GM19372 (cell line): ENCODE measurements around the gene POLR2C.

Experiments used
- ATAC-seq: cut with Tn5 transposase; IDR thresholded peaks from one replicate; pipeline ENCODE4 v1.9.1; 2021; ENCODE audit warnings: mild to moderate bottlenecking, low read depth, moderate library complexity; ENCODE audit not compliant: unreplicated experiment

POLR2C gene

DNA sequence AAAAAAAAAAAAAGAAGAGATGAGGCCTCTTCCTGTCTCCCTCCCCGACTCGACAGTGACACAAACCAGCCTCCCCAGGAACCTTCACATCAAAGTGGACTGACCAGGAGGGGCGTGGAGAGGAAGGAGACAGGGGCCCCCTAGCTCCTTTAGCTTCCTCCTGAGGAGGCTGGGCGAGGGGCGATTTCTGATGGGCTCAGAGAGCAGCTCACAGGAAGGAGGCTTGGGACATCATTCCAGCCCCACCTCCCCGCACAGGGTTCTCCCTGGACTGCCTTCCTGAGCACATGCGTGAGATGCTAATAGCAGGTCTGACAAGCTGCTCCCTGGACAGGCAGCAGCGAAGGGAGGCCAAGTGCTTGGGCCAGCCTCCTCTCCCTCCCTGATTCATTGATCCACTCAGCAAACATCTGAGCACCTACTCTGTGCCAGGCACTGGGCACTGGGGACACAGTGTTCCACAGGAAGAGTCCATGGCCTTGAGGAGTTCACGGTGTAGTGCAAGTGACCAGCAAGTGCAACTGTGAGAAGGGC lies 38.2 kb downstream of the POLR2C start:
- no peak for ATAC-seq

DNA sequence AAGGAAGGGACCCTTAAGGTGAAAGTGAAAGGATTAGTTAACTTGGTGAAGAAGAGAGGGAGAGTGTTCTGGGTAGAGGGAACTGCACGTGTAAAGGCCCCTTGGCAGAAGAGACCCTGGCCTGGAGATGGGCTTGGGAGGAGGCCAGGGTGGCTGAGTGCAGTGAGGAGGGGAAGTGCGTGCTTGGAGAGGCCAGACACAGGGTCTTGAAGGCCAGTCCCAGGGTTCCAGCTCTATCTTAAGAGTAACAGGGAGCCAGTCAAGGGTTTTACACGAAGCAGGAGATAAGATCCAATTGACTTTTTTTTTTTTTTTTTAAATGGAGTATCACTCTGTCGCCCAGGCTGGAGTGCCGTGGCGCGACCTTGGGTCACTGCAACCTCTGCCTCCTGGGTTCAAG lies 39.0 kb downstream of the POLR2C start:
- ATAC-seq = no peak

DNA sequence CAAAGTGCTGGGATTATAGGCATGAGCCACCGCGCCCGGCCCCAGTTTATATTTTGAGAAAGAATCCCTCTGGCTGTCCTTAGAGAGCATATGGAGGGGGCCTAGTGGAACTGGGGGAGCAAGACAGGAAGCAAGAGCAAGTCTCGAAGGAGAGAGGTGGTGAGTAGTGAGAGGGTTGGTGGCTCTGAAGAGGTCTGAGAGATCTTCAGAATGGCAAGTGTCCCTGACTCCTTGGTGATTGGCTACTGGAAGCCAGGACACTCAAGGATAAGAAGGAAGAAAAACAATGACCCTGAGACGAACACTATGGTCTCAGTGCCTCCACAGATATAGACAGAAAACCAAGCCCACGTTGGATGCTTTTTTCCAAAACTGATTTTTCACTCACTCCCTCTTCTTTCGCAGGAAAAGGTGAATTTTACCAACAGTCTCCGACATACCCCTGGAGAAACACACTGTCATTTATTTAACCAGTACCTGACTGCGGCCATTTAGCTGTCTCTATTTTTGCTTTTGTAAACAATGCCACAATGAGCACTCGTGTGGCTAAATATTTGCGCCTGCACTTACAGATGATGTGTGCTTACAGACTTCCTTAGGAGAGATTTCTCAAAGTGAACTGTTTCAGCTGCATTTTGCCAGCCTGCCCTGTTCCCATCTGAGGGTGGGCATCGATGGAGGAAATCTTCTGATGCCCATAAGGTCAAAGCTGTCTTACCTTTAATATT lies 39.7 kb downstream of the POLR2C start:
- no peak for ATAC-seq

DNA sequence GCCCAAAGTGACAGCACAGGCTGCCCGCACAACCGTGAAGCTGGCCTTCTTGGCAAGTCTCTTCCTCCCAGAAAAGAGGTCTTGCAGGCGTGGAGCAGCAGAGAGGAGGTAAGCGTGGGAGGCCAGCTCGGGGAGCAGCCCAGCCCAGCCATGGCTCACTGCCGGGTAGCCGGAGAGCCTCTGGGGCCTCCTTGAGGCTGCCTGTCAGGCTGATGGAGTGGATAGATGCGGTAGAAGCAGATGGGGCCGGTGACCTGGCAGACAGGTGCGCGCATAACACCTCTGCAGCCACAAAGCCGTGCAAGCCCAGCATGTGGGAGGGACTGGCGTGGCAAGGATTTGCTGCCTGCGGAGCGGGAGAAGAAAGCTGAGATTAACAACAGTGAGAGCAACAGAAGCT lies 40.9 kb downstream of the POLR2C start:
- ATAC-seq = no peak

DNA sequence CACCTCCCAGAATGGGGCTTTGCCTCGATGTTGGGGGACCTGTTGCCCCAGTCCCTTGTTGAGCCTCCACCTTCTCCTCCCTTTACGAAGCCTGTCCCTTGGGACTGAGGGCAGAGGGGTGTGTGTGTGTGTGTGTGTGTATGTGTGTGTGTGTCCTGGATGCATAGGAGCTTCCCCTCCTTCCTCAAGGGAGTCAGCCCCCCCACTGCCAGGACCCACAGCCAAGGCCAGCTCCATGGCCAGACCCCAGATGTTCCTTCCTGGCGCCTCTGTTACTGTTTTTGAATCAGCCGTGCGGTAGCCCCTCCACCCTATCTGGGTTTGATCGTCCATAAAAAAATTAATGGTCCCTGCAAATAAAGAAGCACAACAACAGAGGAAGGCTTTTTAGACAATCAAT lies 41.5 kb downstream of the POLR2C start:
- no peak for ATAC-seq

DNA sequence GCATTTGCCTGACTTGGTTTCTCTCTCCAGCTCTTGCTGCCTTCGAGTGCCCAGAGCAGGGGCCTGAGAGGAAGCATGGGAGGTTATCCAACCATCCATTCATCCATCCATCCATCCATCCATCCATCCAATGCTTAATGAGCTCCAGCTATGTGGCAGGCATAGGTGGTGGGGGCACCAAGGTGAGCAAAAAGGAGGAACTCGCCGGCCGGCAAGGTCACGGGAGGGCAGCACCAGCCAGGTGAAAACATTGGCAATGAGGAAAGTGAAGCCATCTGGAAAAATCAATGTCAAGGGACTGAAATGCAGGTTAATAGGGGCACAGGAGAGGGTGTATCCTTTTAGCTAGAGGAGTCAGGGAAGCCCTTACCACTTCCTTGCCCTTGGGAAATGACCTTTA lies 42.0 kb downstream of the POLR2C start:
- no peak for ATAC-seq

DNA sequence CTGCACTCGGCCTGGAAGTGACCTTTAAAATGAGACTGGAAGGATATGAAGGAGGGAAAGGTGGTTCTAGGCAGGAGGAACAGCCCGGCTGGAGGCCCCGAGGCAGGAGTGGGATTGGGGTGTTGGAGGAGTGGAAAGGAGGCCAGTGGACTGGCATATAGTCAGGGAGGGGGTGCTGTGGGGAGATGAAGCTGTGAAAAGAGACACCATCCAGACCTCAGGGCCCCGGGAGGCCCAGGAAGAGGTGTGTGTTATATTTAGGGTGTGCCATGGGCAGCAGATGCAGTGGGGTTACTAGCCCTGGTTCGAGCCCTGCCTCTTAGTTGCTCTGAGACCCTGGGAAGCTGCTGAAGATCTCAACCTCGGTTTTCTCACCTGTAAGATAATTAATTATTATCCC lies 42.7 kb downstream of the POLR2C start:
- no peak for ATAC-seq

DNA sequence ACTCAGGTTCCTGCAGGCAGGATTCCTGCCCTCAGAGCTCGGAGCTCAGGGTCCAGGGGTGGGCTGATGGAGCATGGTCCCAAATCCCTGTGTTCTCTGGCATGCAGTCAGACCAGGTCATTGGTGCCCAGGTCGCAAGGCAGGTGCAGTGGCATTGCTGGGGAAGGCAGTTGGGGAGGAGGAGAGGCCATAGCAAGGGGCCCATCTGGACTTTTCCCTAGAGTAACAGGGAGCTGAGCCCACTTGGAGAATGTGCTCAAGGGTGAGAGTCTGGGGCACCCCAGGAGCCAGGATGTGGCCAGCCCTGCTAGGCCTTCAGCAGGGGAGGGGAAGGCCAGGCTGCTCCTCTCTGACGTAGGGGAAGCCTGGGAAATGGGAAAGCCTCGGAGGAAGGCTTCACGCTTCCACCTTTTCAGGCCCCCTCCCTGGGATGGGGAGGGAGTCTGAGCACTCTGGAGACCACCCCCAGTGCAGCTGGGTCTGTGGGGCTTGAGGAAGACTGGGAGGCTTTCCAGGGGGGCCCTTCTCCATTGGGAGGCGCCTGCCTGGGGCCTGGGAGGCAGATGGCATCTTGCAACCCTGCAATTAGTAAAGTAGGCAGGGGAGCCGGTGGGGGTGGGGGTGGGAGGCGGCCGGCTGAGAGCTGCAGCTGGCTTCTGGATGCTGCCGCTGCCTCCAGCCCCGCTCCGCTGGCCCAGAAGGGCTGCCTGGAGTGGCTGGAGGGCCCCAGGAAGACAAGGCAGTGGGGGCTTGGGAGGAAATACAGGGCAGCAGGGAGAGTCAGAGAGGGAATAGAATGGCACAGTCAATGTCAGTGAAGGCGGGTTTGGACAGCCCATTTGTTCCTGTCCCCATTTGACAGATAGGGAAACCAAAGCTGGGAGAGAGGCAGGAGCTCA lies 44.9 kb downstream of the POLR2C start:
- ATAC-seq = no peak

DNA sequence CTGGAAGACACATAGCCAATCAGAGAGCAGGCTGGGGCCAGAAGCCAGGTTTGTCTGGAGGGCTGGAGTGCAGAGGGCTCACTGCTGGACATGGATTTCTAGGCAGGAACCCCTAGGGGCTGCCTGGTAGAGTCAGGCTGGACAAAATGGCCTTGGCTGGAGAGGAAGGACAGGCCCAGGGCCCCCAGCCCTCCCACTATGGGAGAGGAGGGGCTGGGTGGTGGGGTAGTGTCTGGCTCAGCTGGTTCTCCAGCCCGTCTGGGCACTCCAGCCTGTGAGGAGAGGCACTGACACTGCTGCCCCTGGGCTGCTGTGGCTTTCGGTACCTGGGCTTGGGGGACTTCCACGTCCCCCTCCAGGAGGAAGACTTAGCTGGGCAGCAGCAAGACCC lies 45.6 kb downstream of the POLR2C start:
- ATAC-seq = no peak

DNA sequence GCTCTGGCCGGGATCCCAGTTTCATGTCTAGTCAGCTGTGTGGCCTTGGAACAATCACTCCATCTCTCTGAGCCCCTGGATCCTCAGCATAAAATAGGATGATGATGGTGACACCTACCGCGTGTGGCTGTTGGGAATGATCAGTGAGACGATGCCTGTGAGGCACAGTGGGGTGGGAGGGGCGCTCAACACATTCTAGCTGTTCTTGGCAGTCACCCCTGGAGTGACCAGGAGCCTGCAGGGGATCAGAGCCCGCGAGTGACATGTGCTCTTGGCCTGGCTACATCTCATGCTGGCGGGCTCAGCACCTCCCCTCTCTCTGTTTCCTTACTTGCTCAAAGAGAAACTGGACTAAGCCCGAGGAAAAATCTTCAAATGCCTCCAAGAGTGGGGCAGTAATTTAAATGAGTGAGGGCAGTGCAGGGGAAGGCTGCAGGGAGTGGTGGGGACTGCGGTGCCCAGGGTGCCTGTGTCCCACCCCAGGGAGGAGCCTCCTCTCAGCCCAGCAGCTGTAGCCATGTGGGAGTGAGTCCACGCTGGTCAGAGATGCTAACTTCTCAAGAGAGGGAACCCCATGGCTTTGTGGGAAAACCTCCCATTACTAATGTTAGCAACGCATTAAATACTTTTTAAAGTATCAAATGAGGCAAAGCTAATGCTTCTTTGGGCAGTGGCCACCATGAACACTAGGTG lies 46.9 kb downstream of the POLR2C start:
- no peak for ATAC-seq

DNA sequence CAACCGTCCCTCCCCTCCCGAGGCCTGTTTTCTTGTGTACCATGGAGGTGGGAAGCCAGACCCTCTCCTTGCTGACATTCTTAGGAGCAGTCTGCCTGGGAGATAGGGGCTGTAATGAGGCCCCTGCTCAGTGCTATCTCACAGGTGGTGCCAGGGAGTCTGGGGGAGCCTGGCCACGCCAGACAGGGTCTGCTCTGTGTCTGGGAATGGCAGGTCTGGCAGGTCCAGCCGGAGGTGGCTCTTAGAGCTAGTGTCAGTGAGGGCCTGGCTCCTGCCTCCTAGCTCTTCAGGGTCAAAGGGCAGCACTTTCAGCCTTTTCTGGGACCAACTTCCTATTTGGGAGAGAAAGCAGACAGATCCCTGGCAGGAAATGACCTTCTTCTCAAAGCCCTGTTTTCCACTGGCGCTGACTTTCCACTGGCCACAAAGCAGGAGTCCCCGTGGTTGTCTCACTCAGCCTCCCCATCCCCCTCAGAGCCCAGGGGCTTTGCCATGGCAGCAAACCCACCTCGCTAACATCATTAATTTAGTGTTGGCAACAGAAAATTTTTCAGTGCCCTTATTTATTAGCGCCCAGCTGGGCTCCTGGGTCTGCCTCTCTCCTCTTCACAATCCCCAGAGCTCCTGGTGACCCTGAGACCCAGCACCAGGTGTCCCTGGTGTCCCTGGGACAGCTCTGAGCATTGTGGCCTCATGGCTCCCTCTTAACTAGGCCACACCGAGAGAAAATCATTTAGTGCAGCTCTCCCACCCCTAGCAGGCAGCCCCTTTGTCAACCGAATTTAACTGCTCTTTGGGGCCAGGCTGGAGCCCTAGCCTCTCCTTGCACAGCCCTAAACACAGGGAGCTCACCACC lies 47.8 kb downstream of the POLR2C start:
- ATAC-seq = no peak

DNA sequence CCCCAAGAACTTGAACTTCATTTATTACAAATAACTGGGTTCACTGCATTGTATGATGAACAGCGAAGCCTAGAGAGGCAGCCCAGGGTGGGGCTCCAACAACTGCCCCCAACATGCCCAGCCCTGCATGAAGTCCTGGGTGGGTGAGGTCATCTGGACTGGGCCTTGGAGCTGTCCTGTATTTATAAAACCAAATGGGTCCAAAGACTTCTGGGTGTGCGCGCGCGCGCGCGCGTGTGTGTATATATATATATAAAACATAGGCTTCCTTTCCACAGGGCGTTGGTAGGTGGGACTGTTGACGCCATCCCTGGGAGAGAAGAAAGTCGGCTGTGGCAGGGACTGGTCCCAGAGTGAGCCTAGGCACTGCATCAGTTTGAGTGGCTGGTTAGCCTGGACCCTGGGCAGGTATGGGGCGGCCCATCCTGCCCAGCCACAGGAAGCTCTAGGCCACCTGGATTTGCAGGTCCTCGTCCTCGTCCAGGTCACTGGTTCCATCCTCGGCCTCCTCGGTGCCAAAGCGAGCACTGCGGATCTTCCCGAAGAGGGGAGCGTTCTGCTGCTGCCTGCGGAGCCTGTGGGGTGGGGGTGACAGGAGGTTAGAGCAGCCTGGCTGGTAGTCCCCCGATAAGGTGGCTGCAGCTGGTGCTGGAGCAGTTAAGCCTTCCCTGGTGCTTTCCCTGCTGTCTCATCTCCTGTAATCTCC lies 50.0 kb downstream of the POLR2C start:
- no peak for ATAC-seq

DNA sequence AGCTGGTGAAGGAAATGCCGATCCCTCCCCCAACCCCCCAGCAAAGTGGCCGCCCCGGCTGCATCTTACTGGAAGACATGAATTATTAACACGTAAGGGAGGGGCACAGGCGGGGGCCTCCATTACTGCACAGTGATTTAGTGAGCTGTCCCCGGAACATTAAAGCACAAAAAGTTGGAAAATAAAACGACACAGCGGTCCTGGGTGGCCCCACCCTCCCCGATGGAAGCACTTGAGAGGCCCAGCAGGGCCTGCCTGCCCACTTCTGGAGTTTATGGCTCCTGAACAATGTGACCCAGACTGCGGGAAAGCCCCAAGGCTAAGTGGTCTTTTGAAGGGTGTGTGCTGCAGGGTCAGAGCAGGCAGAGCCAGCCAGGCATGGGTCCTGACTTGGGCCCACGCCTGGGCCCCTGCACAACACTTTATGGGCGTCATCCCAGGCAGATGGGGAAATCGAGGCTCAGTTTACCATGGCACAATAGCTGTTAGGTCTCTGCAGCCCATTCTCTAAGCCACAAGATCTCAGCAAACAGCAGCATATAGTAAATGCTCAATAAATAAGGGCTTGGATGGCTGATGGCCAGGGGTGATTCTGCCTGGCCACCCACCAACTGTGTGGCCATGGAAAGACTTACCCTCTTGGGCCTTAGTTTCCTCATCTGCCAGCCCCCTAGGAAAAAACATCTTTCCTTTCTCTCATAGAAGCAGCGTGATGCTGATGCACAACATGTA lies 51.1 kb downstream of the POLR2C start:
- no peak for ATAC-seq

DNA sequence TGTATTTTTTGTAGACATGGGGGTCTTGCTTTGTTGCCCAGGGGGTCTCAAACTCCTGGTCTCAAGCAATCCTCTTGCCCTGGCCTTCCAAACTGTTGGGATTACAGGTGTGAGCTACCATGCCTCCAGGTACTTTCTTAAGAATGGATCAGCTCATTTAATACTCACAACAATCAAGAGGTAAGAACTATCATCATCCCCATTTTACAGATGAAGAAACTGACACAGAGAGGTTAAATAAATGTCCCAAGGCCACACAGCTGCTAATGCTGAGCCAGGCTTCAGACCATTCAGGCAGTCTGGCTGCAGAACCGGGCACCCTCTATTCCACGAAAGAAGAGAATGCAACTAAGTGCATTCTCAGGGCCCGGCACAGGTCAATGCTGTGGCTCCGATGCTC lies 51.9 kb downstream of the POLR2C start:
- ATAC-seq = no peak

DNA sequence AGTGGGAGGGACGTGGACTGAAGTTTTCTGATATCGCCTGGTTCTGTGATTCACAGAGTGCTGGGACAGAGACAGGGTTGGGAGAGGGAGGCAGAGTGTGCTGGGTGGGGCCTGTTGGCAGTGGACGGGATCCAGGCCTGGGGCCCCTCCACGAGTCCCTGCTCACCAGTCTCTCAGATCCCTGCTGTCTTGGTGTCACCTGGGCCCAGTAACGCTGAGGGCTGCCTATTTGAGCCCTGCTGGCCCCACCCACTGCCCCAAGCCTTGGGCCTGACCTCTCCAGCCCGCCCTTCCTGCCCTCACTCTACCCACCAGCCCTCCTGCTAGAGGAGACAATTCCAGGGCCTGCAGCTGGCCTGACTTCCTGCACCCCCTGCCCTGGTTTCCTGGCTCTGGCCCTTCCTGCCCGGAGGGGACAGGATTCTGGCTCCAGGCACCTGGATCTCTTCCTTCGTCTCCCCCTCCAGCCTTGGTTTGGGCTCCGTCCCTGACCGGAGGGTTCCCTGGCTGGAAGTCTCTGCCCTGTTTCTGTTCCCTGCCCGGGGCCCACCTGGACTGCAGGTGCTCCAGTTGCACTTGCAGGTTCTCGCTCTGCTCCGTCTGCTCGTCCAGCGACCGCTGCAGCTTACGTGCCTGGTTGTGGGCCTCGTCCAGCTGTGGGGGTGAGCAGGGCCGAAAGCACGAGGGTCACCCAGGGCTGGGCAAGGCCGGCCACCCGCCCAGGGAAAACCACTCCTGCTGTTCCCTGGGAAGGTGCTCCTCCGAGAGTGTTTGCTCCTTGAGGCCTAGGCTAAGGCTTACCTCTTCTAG lies 52.5 kb downstream of the POLR2C start:
- no peak for ATAC-seq

DNA sequence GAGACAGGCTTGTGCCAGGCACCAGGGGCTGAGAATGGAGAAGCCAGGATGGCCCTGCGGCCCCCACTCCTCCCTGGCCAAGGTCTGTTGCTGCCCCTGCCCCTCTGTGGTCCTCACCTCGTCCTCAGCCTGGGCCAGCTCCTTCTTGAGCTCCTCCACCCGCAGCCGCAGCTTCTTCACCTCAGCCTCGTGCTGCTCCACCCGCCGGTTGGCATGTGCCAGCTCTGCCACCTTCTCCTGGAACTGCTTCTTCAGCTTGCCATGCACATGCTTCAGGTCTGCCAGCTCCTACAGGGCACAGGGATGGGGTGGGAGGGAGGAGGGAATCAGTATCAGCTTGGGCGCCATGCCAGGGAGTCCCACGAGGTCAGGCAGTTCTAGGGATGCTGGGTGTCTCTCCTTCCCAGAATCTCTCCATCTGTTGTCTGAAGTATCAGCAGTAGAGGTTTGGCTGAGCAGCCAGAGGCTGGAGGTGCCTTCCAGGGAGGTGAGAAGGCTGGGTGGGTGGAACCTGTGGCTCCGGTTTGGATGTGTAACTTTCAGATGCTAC lies 53.8 kb downstream of the POLR2C start:
- no peak for ATAC-seq

DNA sequence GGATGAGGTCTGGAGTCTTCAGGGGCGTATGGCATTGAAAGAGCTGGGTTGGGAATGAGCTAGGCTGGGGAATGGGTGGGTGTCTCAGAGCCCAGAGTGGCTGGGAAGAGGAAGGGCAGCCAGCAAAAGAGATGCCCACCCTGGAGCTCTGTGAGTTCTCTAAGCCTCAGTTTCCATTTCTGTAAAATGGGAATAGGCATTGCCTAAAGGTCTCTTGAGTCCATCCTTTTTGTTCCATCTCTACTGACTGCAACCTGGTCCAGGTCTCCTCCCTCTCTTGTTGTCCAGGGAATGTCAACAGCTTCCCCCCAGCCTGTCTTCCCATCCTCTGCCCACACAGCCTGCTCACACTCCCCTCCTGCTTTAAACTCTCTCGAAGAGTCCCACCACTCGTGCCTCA lies 54.3 kb downstream of the POLR2C start:
- ATAC-seq = no peak
